Testis (tissue), 2 donors: ENCODE results near the gene GJB5.

ENCODE experiments used
- CTCF ChIP-seq, 3 experiments: fragments of 450-650 bp in 2 of 3; fragments of 200-600 bp in 1 of 3; sonication (generic) in 1 of 3; IDR thresholded peaks; one replicate each; pipeline ENCODE4 v1.5.1; 2016 to 2019; ENCODE audit warnings: antibody characterized with exemption in 3 of 3, mild to moderate bottlenecking in 2 of 3, moderate library complexity in 1 of 3
- POLR2A ChIP-seq: fragments of 450-650 bp; IDR thresholded peaks from one replicate; pipeline ENCODE4 v1.6.1; 2017; ENCODE audit warnings: antibody characterized with exemption, mild to moderate bottlenecking, moderate library complexity

- TF ChIP-seq POLR2A (no peak), CTCF (IDR thresholded peaks at IDR 0.05) (no peak)
Measured at GRCh38 chr1:34792868-34793727, 38.3 kb downstream of the GJB5 start, which contains the start of gene GJA4.
